Stomach (tissue), 4 donors: ENCODE data around the gene GFRA4.

Experiments
- CTCF ChIP-seq, 7 experiments: fragments of 450-650 bp in 4 of 7; fragments of 200-600 bp in 3 of 7; sonication (generic) in 3 of 7; IDR thresholded peaks; one replicate each; pipeline ENCODE4 v1.5.1; 2016 to 2019; ENCODE audit warnings: antibody characterized with exemption in 7 of 7, control low read depth in 2 of 7, mild to moderate bottlenecking in 1 of 7
- EP300 ChIP-seq: sonication (generic); formaldehyde crosslinking; IDR thresholded peaks from one replicate; pipeline ENCODE4 v1.6.1; 2017; ENCODE audit warnings: antibody characterized with exemption
- POLR2A ChIP-seq, 4 donors: fragments of 450-650 bp; IDR thresholded peaks; one replicate each; pipeline ENCODE4 v1.6.1; 2016; ENCODE audit warnings: antibody characterized with exemption in 4 of 4, control low read depth in 2 of 4, mild to moderate bottlenecking in 1 of 4, moderate library complexity in 1 of 4
- POLR2AphosphoS5 ChIP-seq, 3 donors: sonication (generic); formaldehyde crosslinking; IDR thresholded peaks; one replicate each; pipeline ENCODE4 v1.6.1; 2016; ENCODE audit warnings: antibody characterized with exemption in 3 of 3

GRCh38 chr20:3691897-3692296, 28.7 kb upstream of the GFRA4 start:
- TF ChIP-seq CTCF (IDR thresholded peaks at IDR 0.05), result no peak
- TF ChIP-seq POLR2AphosphoS5 (IDR thresholded peaks at IDR 0.05), result no peak
- no peak for TF ChIP-seq POLR2A (IDR thresholded peaks at IDR 0.05)
- TF ChIP-seq EP300, result no peak
